Spinal cord (tissue), 10 donors: Measurements from ENCODE around the gene RPL32. TPM values are rescaled to one million over a fixed set of nuclear protein-coding genes. Genes with fewer than 3 reads are reported as not detected.

Experiments
- DNase-seq, 6 donors: peaks; one replicate each; pipeline versions ENCODE4 v3.0.0 to v3.0.0-alpha.2; 2013 to 2015; ENCODE audit warnings: low spot score in 6 of 6, low read depth in 4 of 6
- H3K27ac ChIP-seq: one replicate; pipeline ENCODE4 v1.5.1; 2013; ENCODE audit warnings: low read depth, low read length, control low read depth
- H3K27me3 ChIP-seq: one replicate; pipeline ENCODE4 v1.6.1; 2013; ENCODE audit warnings: low read length; ENCODE audit not compliant: control insufficient read depth, insufficient read depth
- H3K36me3 ChIP-seq: one replicate; pipeline ENCODE4 v1.6.1; 2013; ENCODE audit warnings: low read length; ENCODE audit not compliant: control insufficient read depth, insufficient read depth
- H3K4me1 ChIP-seq: one replicate; pipeline ENCODE4 v1.6.1; 2013; ENCODE audit warnings: low read length; ENCODE audit not compliant: control insufficient read depth, insufficient read depth
- H3K4me3 ChIP-seq: one replicate; pipeline ENCODE4 v1.5.1; 2013; ENCODE audit warnings: low read depth, low read length, control low read depth
- H3K9me3 ChIP-seq: one replicate; pipeline ENCODE4 v1.6.1; 2013; ENCODE audit warnings: low read length; ENCODE audit not compliant: control insufficient read depth, insufficient read depth
- WGBS: methylation state at CpG from one replicate; pipeline ENCODE4 v1.1.5; 2013; ENCODE audit warnings: missing lambda C conversion rate; ENCODE audit not compliant: insufficient coverage; 5-methylcytosine and 5-hydroxymethylcytosine counted together
- polyA plus RNA-seq, 2 donors: library from polyadenylated mRNA; unstranded; fragments of 120-200 nt; gene quantifications; one replicate each; pipeline ENCODE4 v1.2.1, GENCODE V29; 2013; ENCODE audit not compliant: insufficient read length in 2 of 2
- total RNA-seq, 2 donors: library from RNA; depleted of rRNA in 1 of 2; stranded (reverse); fragments of 120-200 nt in 1 of 2; fragments of >200 nt in 1 of 2; gene quantifications; one replicate each; pipeline versions ENCODE4 v1.2.3 to v1.2.4, GENCODE V29; 2013 to 2014
- donor health status: healthy.

Gene RPL32
- total and polyA plus RNA-seq, 4 donors, result 1,237 to 2,331 (median 1,635) TPM

DNA sequence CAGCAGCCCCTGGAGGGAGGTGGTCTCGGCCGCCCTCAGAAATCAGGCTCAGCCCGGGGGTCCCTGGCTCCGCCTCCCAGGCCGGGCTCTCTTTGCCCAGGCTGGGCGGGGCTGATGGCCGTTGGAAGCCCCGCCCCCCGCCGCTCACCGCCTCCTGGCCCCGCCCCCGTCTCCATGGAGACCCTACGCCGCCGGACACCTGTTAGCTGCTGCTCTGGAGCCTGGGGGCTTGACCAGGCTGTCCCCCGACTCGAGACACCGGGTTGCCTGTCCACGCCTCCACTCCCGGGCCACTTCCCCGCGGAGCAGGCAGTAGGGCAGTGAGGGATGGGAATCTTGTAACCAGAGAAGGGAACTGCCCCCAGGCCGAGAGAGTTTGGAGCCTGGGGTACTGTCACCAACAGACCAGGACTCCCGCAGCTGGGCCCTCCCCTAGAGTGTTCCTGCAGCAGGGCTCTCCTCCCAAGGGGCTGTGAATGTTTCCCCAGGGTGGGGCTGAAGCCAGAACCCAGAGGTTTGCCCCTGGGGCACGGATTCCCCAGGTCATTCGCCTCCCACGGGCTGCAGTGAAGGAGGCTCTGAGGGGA, 27.8 kb upstream of the RPL32 start:
- no peak overlapping the region for H3K27ac ChIP-seq
- no peaks in the 10 kb centered on the region for H3K36me3 ChIP-seq
- DNase-seq, result peak in 1 of 6 donors; percentile 70
- H3K9me3 ChIP-seq, result no peaks in the 10 kb centered on the region
- H3K27me3 ChIP-seq, result no peaks in the 10 kb centered on the region
- peak overlapping the region; percentile 32 for H3K4me3 ChIP-seq
- WGBS, result 12% methylated on average over 21 of the region's 28 CpGs
- H3K4me1 ChIP-seq, result peaks cover 16% of the 10 kb centered on the region

GRCh38 chr3:12868039-12869034, 27.0 kb upstream of the RPL32 start:
- H3K4me1 ChIP-seq, result peaks cover 16% of the 10 kb centered on the region
- H3K9me3 ChIP-seq, result no peaks in the 10 kb centered on the region
- no peaks in the 10 kb centered on the region for H3K36me3 ChIP-seq
- 14% methylated on average over 37 of the region's 45 CpGs for WGBS
- H3K4me3 ChIP-seq, result peak overlapping the region; percentile 32
- no peaks in the 10 kb centered on the region for H3K27me3 ChIP-seq
- peak; percentile 68 to 96 (median 80) for DNase-seq
- no peak overlapping the region for H3K27ac ChIP-seq

GRCh38 chr3:12866836-12867235, 25.5 kb upstream of the RPL32 start:
- H3K27me3 ChIP-seq, result no peaks in the 10 kb centered on the region
- no peaks in the 10 kb centered on the region for H3K36me3 ChIP-seq
- H3K4me1 ChIP-seq, result peaks cover 16% of the 10 kb centered on the region
- no peak overlapping the region for H3K27ac ChIP-seq
- WGBS, result 82% methylated on average over 6 of the region's 6 CpGs
- H3K4me3 ChIP-seq, result no peak overlapping the region
- no peak for DNase-seq
- H3K9me3 ChIP-seq, result no peaks in the 10 kb centered on the region

- H3K4me3 ChIP-seq, result no peak overlapping the region
- no peaks in the 10 kb centered on the region for H3K36me3 ChIP-seq
- no peaks in the 10 kb centered on the region for H3K9me3 ChIP-seq
- H3K4me1 ChIP-seq, result peaks cover 16% of the 10 kb centered on the region
- H3K27ac ChIP-seq, result no peak overlapping the region
- no peaks in the 10 kb centered on the region for H3K27me3 ChIP-seq
- 68% methylated on average over 3 of the region's 4 CpGs for WGBS
- DNase-seq, result no peak
These were observed 23.9 kb upstream of the RPL32 start for GRCh38 chr3:12865271-12865670.

- WGBS, result 99% methylated on average over 8 of the region's 8 CpGs
- Histone ChIP-seq H3K27ac (no peak overlapping the region), H3K4me1 (no peaks in the 10 kb centered on the region), H3K27me3 (no peaks in the 10 kb centered on the region), H3K9me3 (no peaks in the 10 kb centered on the region), H3K4me3 (no peak overlapping the region), H3K36me3 (no peaks in the 10 kb centered on the region)
- no peak for DNase-seq
These were observed 21.0 kb upstream of the RPL32 start for GRCh38 chr3:12862387-12862786.

DNA sequence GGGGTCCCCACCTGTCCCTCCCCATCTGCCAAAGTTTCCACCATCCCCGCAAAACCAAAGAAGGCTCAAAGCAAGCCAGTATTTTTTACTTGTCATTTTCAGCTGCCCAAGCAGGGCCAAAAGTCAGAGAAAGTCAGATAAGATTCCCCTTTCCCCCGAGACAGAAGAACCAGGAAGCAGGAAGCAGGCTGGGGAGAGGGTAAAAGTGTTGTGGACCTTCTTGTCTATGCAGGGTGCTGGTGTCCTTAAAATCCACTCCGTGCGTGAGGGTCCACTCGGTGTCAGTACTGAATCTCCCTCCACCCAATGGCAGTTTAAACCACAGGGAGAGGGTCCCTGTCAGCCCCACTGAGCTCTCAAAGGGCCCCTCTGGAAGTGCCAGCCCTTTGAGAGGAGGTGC, 20.2 kb upstream of the RPL32 start:
- Histone ChIP-seq H3K27me3 (no peaks in the 10 kb centered on the region), H3K9me3 (no peaks in the 10 kb centered on the region), H3K4me3 (no peak overlapping the region), H3K36me3 (no peaks in the 10 kb centered on the region), H3K4me1 (no peaks in the 10 kb centered on the region), H3K27ac (no peak overlapping the region)
- no peak for DNase-seq
- WGBS, result 100% methylated on average over 1 of the region's 5 CpGs

- WGBS, result 67% methylated on average over 5 of the region's 7 CpGs
- no peak for DNase-seq
- no peak overlapping the region for H3K27ac ChIP-seq
These were observed 18.5 kb upstream of the RPL32 start for GRCh38 chr3:12859840-12860239.

GRCh38 chr3:12856626-12857025, 15.3 kb upstream of the RPL32 start:
- Histone ChIP-seq H3K36me3 (no peaks in the 10 kb centered on the region), H3K27ac (no peak overlapping the region), H3K4me3 (no peak overlapping the region), H3K27me3 (no peaks in the 10 kb centered on the region), H3K9me3 (no peaks in the 10 kb centered on the region), H3K4me1 (no peaks in the 10 kb centered on the region)
- DNase-seq, result no peak
- WGBS, result 82% methylated on average over 5 of the region's 5 CpGs

More at GRCh38 chr3:12859840-12860239, 18.5 kb upstream of the RPL32 start:
- H3K4me3 ChIP-seq, result no peak overlapping the region
- no peaks in the 10 kb centered on the region for H3K36me3 ChIP-seq
- H3K4me1 ChIP-seq, result no peaks in the 10 kb centered on the region
- H3K9me3 ChIP-seq, result no peaks in the 10 kb centered on the region
- no peaks in the 10 kb centered on the region for H3K27me3 ChIP-seq

DNA sequence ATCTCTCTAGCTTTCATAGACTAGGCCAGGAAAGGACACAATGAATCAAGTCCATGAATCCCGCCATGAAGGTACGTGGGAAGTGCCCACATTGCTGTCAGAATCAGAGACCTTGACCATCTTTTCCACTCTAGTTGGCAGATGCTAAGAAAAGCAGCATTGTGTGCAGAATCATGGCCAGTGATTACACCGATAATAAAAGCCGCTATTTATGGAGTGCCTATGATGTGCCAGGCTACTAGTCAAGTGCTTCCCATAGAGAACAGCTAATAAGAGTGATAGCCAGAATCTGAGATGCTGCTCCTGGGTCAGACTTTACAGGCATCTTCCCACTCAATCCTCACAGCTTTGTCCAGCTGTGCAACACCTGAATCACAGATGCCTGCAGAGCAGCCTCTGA, 13.2 kb upstream of the RPL32 start:
- Histone ChIP-seq H3K27me3 (no peaks in the 10 kb centered on the region), H3K27ac (no peak overlapping the region), H3K4me3 (no peak overlapping the region), H3K36me3 (no peaks in the 10 kb centered on the region), H3K9me3 (no peaks in the 10 kb centered on the region), H3K4me1 (no peaks in the 10 kb centered on the region)
- DNase-seq, result peak in 1 of 6 donors; percentile 27
- 81% methylated on average over 3 of the region's 4 CpGs for WGBS
